Activated CD4-positive, CD25-positive, alpha-beta regulatory T cell treated with anti-CD3 and anti-CD28 coated beads, Interleukin-2, amount 50 U/mL, for 24 hours (primary cell): ENCODE measurements around the gene FZD7.

Experiments
- ATAC-seq, 2 donors: fragments of 150-1000 bp; cut with Tn5 transposase; one replicate each; pipeline ENCODE4 v1.10.0; 2021; ENCODE audit warnings: mild to moderate bottlenecking in 1 of 2, moderate library complexity in 1 of 2

Gene FZD7

GRCh38 chr2:202069170-202070067 is 35.8 kb downstream of the FZD7 start:
- no peak for ATAC-seq

GRCh38 chr2:202071107-202071506 is 37.5 kb downstream of the FZD7 start:
- no peak for ATAC-seq

GRCh38 chr2:202072226-202072625 is 38.6 kb downstream of the FZD7 start:
- ATAC-seq, result no peak

- no peak for ATAC-seq
Measured at GRCh38 chr2:202072737-202073401, 39.2 kb downstream of the FZD7 start, which contains the start of gene KIAA2012. Gene KIAA2012, plus strand, starts transcription at chr2:202073255. Its CDS starts 373 bp downstream, at chr2:202073628.

GRCh38 chr2:202074324-202074723 is 40.7 kb downstream of the FZD7 start:
- ATAC-seq, result no peak

GRCh38 chr2:202079310-202079709 is 45.7 kb downstream of the FZD7 start:
- no peak for ATAC-seq

GRCh38 chr2:202084265-202084664 is 50.6 kb downstream of the FZD7 start:
- no peak for ATAC-seq
